ENCODE data around the gene MARCHF3. TPM values are rescaled to one million over a fixed set of nuclear protein-coding genes. Genes with fewer than 3 reads are reported as not detected.

The MARCHF3 gene
- total and polyA plus RNA-seq, 10 of the 15 experiments (the other 5 are each of a cell fraction or from before 2014, with no cell fraction given): 3.6 to 24.1 (median 11.3) TPM

DNA sequence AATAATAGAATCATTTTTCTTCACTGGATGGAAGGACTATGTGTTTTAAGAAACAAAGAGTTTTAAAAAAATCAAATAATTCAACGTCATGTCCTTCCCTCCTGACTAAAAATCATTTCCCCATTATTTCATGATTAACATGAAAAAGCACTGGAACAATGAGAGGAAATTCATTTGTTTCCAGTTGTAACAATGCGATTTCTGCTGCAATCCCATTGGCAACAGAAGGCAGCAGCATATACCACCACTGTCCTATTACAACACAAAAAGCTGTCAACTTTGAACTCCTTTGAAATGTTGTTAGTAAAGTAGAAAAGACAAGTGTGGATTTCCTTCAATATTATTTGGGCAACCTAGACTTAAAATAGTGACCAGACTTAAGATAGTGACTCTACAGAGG lies 39.9 kb upstream of the MARCHF3 start:
- ChIA-PET RAD21 (ENCODE audit: unreplicated experiment) (no interaction called here), SMC1A (ENCODE audit: uncharacterized antibody, unreplicated experiment) (interaction anchor here (1.0 to 1.5 kb wide), 4 partner anchors 10 to 47 kb away, joined by 3 to 5 read pairs (median 4); no protein-coding TSS in a partner anchor)
- BruUV-seq (replicated peaks): no TSS peak

More for the DNA sequence above, 39.9 kb upstream of the MARCHF3 start:
- Histone ChIP-seq H3K9ac (ENCODE audit: control insufficient read depth, insufficient read depth, low read length) (no peak overlapping the region), H3K4me3 (no peak overlapping the region), H3K9me3 (replicated peaks; ENCODE audit: control insufficient read depth, insufficient read depth, low read length) (no peaks in the 10 kb centered on the region), H3K4me2 (ENCODE audit: control insufficient read depth, insufficient read depth) (no peak overlapping the region), H3K4me1 (ENCODE audit: control insufficient read depth, insufficient read depth, low read length) (no peaks in the 10 kb centered on the region), H4K20me1 (ENCODE audit: control insufficient read depth, insufficient read depth) (no peaks in the 10 kb centered on the region), H3K27me3 (replicated peaks in 1 of 2; ENCODE audit: control insufficient read depth in 2 of 2, insufficient read depth in 2 of 2, low read length in 1 of 2) (no peaks in the 10 kb centered on the region), H3K36me3 (ENCODE audit: control insufficient read depth in 2 of 2, insufficient read depth in 2 of 2, low read length in 1 of 2) (no peaks in the 10 kb centered on the region; a peak in 1 of 4 replicates), H2AFZ (ENCODE audit: control insufficient read depth, low read depth, low read length) (no peak overlapping the region), H3K27ac (ENCODE audit: control insufficient read depth, insufficient read depth) (no peak overlapping the region), H3K79me2 (ENCODE audit: control insufficient read depth, insufficient read depth, low read length) (no peaks in the 10 kb centered on the region)
- intact Hi-C loops (cut with micrococcal nuclease; ENCODE audit: unreplicated experiment): no loop called here
- ChIA-PET POLR2A (no interaction called here), CTCF (interaction anchor here (0.6 to 1.0 kb wide), 2 partner anchors 39 to 42 kb away, joined by 3 to 6 read pairs; partner anchors contain the start of gene MARCHF3)
- TF ChIP-seq BHLHE40 (IDR thresholded peaks at IDR 0.05; ENCODE audit: borderline replicate concordance in 1 of 2, low read depth in 2 of 2, low read length in 1 of 2) (no peak), PML (IDR thresholded peaks at IDR 0.05; ENCODE audit: low read length) (no peak), DPF2 (IDR thresholded peaks at IDR 0.05) (no peak)
- TF ChIP-seq, protein P1, sequence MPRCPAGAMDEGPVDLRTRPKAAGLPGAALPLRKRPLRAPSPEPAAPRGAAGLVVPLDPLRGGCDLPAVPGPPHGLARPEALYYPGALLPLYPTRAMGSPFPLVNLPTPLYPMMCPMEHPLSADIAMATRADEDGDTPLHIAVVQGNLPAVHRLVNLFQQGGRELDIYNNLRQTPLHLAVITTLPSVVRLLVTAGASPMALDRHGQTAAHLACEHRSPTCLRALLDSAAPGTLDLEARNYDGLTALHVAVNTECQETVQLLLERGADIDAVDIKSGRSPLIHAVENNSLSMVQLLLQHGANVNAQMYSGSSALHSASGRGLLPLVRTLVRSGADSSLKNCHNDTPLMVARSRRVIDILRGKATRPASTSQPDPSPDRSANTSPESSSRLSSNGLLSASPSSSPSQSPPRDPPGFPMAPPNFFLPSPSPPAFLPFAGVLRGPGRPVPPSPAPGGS (IDR thresholded peaks at IDR 0.05; ENCODE audit: borderline replicate concordance, insufficient read depth, low read depth, low read length, poor library complexity, severe bottlenecking): no peak
- TF ChIP-seq, protein P2, sequence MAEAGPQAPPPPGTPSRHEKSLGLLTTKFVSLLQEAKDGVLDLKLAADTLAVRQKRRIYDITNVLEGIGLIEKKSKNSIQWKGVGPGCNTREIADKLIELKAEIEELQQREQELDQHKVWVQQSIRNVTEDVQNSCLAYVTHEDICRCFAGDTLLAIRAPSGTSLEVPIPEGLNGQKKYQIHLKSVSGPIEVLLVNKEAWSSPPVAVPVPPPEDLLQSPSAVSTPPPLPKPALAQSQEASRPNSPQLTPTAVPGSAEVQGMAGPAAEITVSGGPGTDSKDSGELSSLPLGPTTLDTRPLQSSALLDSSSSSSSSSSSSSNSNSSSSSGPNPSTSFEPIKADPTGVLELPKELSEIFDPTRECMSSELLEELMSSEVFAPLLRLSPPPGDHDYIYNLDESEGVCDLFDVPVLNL (IDR thresholded peaks at IDR 0.05; ENCODE audit: low read depth, low read length): no peak
- FAIRE-seq (no peak), ATAC-seq (no peak), DNase-seq (ENCODE audit: low read depth, low spot score) (no peak)
- in situ Hi-C loops (cut with MboI): no loop called here
- WGBS (ENCODE audit: insufficient coverage, insufficient replicate concordance, low lambda C conversion rate, missing lambda C conversion rate): 51% methylated on average over 2 of the region's 2 CpGs

Data from GM12878 (cell line).